ENCODE measurements around the gene STT3B. TPM values are rescaled to one million over a fixed set of nuclear protein-coding genes. Genes with fewer than 3 reads are reported as not detected.

The STT3B gene
- total RNA-seq, 1 donor from 2014 or later: 213 TPM

- TF ChIP-seq CTCF (IDR thresholded peaks at IDR 0.05): no peak
- no peak for TF ChIP-seq EZH2phosphoT487 (IDR thresholded peaks at IDR 0.05)
- no peak for TF ChIP-seq EZH2 (IDR thresholded peaks at IDR 0.05)
- Histone ChIP-seq H3K4me2 (no peak overlapping the region), H3K79me2 (ENCODE audit: low read depth) (peaks cover 49% of the 10 kb centered on the region), H3F3A (ENCODE audit: low read depth) (no peaks in the 10 kb centered on the region), H3K36me3 (no peaks in the 10 kb centered on the region), H3K9ac (no peak overlapping the region), H2AFZ (replicated peaks) (no peak overlapping the region), H3K4me1 (no peaks in the 10 kb centered on the region), H3K4me3 (no peak overlapping the region), H3K27me3 (no peaks in the 10 kb centered on the region), H3K9me3 (ENCODE audit: low read depth) (no peaks in the 10 kb centered on the region), H3K27ac (no peak overlapping the region), H4K20me1 (ENCODE audit: low read depth) (no peaks in the 10 kb centered on the region)
- DNase-seq (ENCODE audit: low spot score): no peak
- no peak overlapping the region for H3K4me3 Mint-ChIP-seq
- no peaks in the 10 kb centered on the region for H3K4me1 Mint-ChIP-seq
- H3K27me3 Mint-ChIP-seq (ENCODE audit: insufficient read depth, low read depth): no peaks in the 10 kb centered on the region
- H3K27ac Mint-ChIP-seq: no peak overlapping the region
- H3K36me3 Mint-ChIP-seq: peaks cover 42% of the 10 kb centered on the region
- H3K9me3 Mint-ChIP-seq: peaks cover 12% of the 10 kb centered on the region
Observed at GRCh38 chr3:31613654-31614053, 80.9 kb downstream of the STT3B start.

- DNase-seq (ENCODE audit: low spot score): no peak
- no peaks in the 10 kb centered on the region for H3K4me1 Mint-ChIP-seq
- no peak for TF ChIP-seq EZH2phosphoT487 (IDR thresholded peaks at IDR 0.05)
- no peak for TF ChIP-seq EZH2 (IDR thresholded peaks at IDR 0.05)
- TF ChIP-seq CTCF (IDR thresholded peaks at IDR 0.05): no peak
- H3K4me3 ChIP-seq: no peak overlapping the region
- H3K4me1 ChIP-seq: no peaks in the 10 kb centered on the region
- no peaks in the 10 kb centered on the region for H3K9me3 ChIP-seq (ENCODE audit: low read depth)
- H3K9me3 Mint-ChIP-seq: peaks cover 12% of the 10 kb centered on the region
- H3K27me3 Mint-ChIP-seq (ENCODE audit: insufficient read depth, low read depth): no peaks in the 10 kb centered on the region
- no peaks in the 10 kb centered on the region for H3F3A ChIP-seq (ENCODE audit: low read depth)
- H3K27ac ChIP-seq: no peak overlapping the region
- no peak overlapping the region for H3K27ac Mint-ChIP-seq
- H3K36me3 ChIP-seq: peaks cover 5% of the 10 kb centered on the region
- no peak overlapping the region for H2AFZ ChIP-seq (replicated peaks)
- no peak overlapping the region for H3K4me2 ChIP-seq
- no peak overlapping the region for H3K4me3 Mint-ChIP-seq
- peaks cover 43% of the 10 kb centered on the region for H3K36me3 Mint-ChIP-seq
- H3K27me3 ChIP-seq: no peaks in the 10 kb centered on the region
- H4K20me1 ChIP-seq (ENCODE audit: low read depth): no peaks in the 10 kb centered on the region
- peaks cover 44% of the 10 kb centered on the region for H3K79me2 ChIP-seq (ENCODE audit: low read depth)
- no peak overlapping the region for H3K9ac ChIP-seq
Observed at GRCh38 chr3:31614162-31614921, 81.6 kb downstream of the STT3B start.

GRCh38 chr3:31615071-31615875 is 82.5 kb downstream of the STT3B start:
- H3F3A ChIP-seq (ENCODE audit: low read depth): no peaks in the 10 kb centered on the region
- peaks cover 8% of the 10 kb centered on the region for H3K9me3 Mint-ChIP-seq
- no peak for TF ChIP-seq EZH2 (IDR thresholded peaks at IDR 0.05)
- TF ChIP-seq CTCF (IDR thresholded peaks at IDR 0.05): no peak
- no peak for TF ChIP-seq EZH2phosphoT487 (IDR thresholded peaks at IDR 0.05)
- H4K20me1 ChIP-seq (ENCODE audit: low read depth): no peaks in the 10 kb centered on the region
- no peak overlapping the region for H3K4me2 ChIP-seq
- no peak for DNase-seq (ENCODE audit: low spot score)
- no peaks in the 10 kb centered on the region for H3K27me3 Mint-ChIP-seq (ENCODE audit: insufficient read depth, low read depth)
- peaks cover 1% of the 10 kb centered on the region for H3K4me1 ChIP-seq
- peaks cover 10% of the 10 kb centered on the region for H3K36me3 ChIP-seq
- no peak overlapping the region for H3K4me3 ChIP-seq
- no peak overlapping the region for H3K9ac ChIP-seq
- peaks cover 39% of the 10 kb centered on the region for H3K36me3 Mint-ChIP-seq
- no peaks in the 10 kb centered on the region for H3K9me3 ChIP-seq (ENCODE audit: low read depth)
- no peak overlapping the region for H3K27ac Mint-ChIP-seq
- H3K4me1 Mint-ChIP-seq: no peaks in the 10 kb centered on the region
- H3K79me2 ChIP-seq (ENCODE audit: low read depth): peaks cover 37% of the 10 kb centered on the region
- no peaks in the 10 kb centered on the region for H3K27me3 ChIP-seq
- H3K4me3 Mint-ChIP-seq: no peak overlapping the region
- no peak overlapping the region for H3K27ac ChIP-seq
- no peak overlapping the region for H2AFZ ChIP-seq (replicated peaks)
